ENCODE results near the gene PRDM16. TPM values are rescaled to one million over a fixed set of nuclear protein-coding genes. Genes with fewer than 3 reads are reported as not detected.

PRDM16 gene
- polyA plus RNA-seq, 3 donors, result not detected

GRCh38 chr1:3337798-3338724, 269.1 kb downstream of the PRDM16 start:
- H3K36me3 Mint-ChIP-seq, result no peaks in the 10 kb centered on the region
- Histone ChIP-seq H3K27me3 (ENCODE audit: control insufficient read depth in 2 of 2, insufficient read depth in 2 of 2, low read length in 2 of 2) (no peaks in the 10 kb centered on the region), H2AFZ (ENCODE audit: insufficient read depth, low read depth, low read length, poor library complexity, severe bottlenecking) (no peak overlapping the region), H3K36me3 (replicated peaks in 1 of 2; ENCODE audit: control insufficient read depth in 1 of 2, insufficient read depth in 2 of 2, low read length in 2 of 2) (no peaks in the 10 kb centered on the region), H3K9ac (ENCODE audit: insufficient read depth, low read length, poor library complexity, severe bottlenecking) (no peak overlapping the region), H4K20me1 (ENCODE audit: insufficient read depth, low read length) (no peaks in the 10 kb centered on the region), H3K79me2 (ENCODE audit: insufficient read depth, low read length) (no peaks in the 10 kb centered on the region), H3K4me1 (ENCODE audit: control insufficient read depth in 1 of 2, insufficient read depth in 2 of 2, low read length in 2 of 2) (no peaks in the 10 kb centered on the region), H3K4me3 (replicated peaks in 1 of 3; ENCODE audit: low read depth in 2 of 3, low read length in 3 of 3) (no peak overlapping the region), H3K9me3 (replicated peaks in 1 of 2; ENCODE audit: control insufficient read depth in 1 of 2, insufficient read depth in 1 of 2, low read length in 2 of 2) (peaks cover 14 to 29% of the 10 kb centered on the region in 2 donors), H3K27ac (ENCODE audit: low read depth in 1 of 2, low read length in 2 of 2) (no peak overlapping the region), H3K4me2 (replicated peaks; ENCODE audit: extremely low read depth, low read length, poor library complexity, severe bottlenecking) (no peak overlapping the region)
- H3K9me3 Mint-ChIP-seq, result peaks cover 0 to 18% (median 1%) of the 10 kb centered on the region in 7 donors
- intact Hi-C loops (cut with micrococcal nuclease), result no loop called here
- WGBS (ENCODE audit: insufficient coverage), result 64% methylated on average over 18 of the region's 18 CpGs
- peaks cover 0 to 6% (median 3%) of the 10 kb centered on the region in 3 donors for H3K27me3 Mint-ChIP-seq (ENCODE audit: low read depth in 3 of 3)
- TF ChIP-seq, protein P1, sequence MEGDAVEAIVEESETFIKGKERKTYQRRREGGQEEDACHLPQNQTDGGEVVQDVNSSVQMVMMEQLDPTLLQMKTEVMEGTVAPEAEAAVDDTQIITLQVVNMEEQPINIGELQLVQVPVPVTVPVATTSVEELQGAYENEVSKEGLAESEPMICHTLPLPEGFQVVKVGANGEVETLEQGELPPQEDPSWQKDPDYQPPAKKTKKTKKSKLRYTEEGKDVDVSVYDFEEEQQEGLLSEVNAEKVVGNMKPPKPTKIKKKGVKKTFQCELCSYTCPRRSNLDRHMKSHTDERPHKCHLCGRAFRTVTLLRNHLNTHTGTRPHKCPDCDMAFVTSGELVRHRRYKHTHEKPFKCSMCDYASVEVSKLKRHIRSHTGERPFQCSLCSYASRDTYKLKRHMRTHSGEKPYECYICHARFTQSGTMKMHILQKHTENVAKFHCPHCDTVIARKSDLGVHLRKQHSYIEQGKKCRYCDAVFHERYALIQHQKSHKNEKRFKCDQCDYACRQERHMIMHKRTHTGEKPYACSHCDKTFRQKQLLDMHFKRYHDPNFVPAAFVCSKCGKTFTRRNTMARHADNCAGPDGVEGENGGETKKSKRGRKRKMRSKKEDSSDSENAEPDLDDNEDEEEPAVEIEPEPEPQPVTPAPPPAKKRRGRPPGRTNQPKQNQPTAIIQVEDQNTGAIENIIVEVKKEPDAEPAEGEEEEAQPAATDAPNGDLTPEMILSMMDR (IDR thresholded peaks at IDR 0.05), result no peak
- H3K27ac Mint-ChIP-seq, result no peak overlapping the region
- H3K4me3 Mint-ChIP-seq, result no peak overlapping the region
- DNase-seq, result no peak
- H3K4me1 Mint-ChIP-seq, result no peaks in the 10 kb centered on the region

DNA sequence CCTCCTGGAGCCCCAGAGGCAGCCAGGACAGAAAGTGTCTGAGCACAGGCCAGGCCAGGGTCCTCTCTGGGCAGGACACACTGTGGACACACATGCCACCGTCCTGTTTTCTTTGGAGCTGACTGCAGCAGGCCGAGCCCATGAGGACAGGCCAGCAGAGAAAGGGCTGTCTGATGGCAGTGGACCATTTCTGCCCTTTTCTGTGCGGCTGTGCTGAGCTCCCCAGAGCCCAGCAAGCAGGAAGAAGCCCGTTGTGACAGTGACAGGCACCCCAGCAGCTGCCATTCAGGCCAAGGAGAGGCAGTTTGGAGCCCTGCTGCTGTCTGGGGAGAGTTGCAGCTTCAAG, 269.7 kb downstream of the PRDM16 start:
- WGBS (ENCODE audit: insufficient coverage), result 61% methylated on average over 4 of the region's 4 CpGs
- Mint-ChIP-seq H3K27me3 (ENCODE audit: low read depth in 3 of 3) (peaks cover 1 to 4% (median 3%) of the 10 kb centered on the region in 3 donors), H3K4me1 (no peaks in the 10 kb centered on the region), H3K36me3 (no peaks in the 10 kb centered on the region), H3K27ac (no peak overlapping the region), H3K4me3 (no peak overlapping the region), H3K9me3 (peaks cover 3 to 24% (median 6%) of the 10 kb centered on the region in 7 donors)
- Histone ChIP-seq H3K9me3 (replicated peaks in 1 of 2; ENCODE audit: control insufficient read depth in 1 of 2, insufficient read depth in 1 of 2, low read length in 2 of 2) (peaks cover 19 to 32% of the 10 kb centered on the region in 2 donors), H3K4me3 (replicated peaks in 1 of 3; ENCODE audit: low read depth in 2 of 3, low read length in 3 of 3) (no peak overlapping the region), H3K27ac (ENCODE audit: low read depth in 1 of 2, low read length in 2 of 2) (no peak overlapping the region), H3K9ac (ENCODE audit: insufficient read depth, low read length, poor library complexity, severe bottlenecking) (no peak overlapping the region), H2AFZ (ENCODE audit: insufficient read depth, low read depth, low read length, poor library complexity, severe bottlenecking) (no peak overlapping the region), H3K36me3 (replicated peaks in 1 of 2; ENCODE audit: control insufficient read depth in 1 of 2, insufficient read depth in 2 of 2, low read length in 2 of 2) (no peaks in the 10 kb centered on the region), H3K4me1 (ENCODE audit: control insufficient read depth in 1 of 2, insufficient read depth in 2 of 2, low read length in 2 of 2) (no peaks in the 10 kb centered on the region), H3K27me3 (ENCODE audit: control insufficient read depth in 2 of 2, insufficient read depth in 2 of 2, low read length in 2 of 2) (no peaks in the 10 kb centered on the region), H3K4me2 (replicated peaks; ENCODE audit: extremely low read depth, low read length, poor library complexity, severe bottlenecking) (no peak overlapping the region), H3K79me2 (ENCODE audit: insufficient read depth, low read length) (no peaks in the 10 kb centered on the region), H4K20me1 (ENCODE audit: insufficient read depth, low read length) (no peaks in the 10 kb centered on the region)
- TF ChIP-seq, protein P1 (IDR thresholded peaks at IDR 0.05), result no peak
- no peak for DNase-seq
- intact Hi-C loops (cut with micrococcal nuclease), result no loop called here

All from CD14-positive monocyte (primary cell).